H9 (cell line): Measurements from ENCODE around the gene GSAP. TPM values are rescaled to one million over a fixed set of nuclear protein-coding genes. Genes with fewer than 3 reads are reported as not detected.

Experiments
- DNase-seq: peaks from one replicate; pipeline ENCODE4 v3.0.0-alpha.2; 2017
- H2AFZ ChIP-seq: one replicate; pipeline ENCODE4 v1.6.1; 2013; ENCODE audit warnings: mild to moderate bottlenecking, low read length, control low read depth, moderate library complexity
- H2AK5ac ChIP-seq: 2 replicates; pipeline ENCODE4 v1.6.1; 2013; ENCODE audit warnings: low read length, control low read depth, mixed read lengths; ENCODE audit not compliant: insufficient read length
- H2BK120ac ChIP-seq: one replicate; pipeline ENCODE4 v1.6.1; 2013; ENCODE audit warnings: low read depth, mild to moderate bottlenecking, low read length, control low read depth, inconsistent platforms; ENCODE audit not compliant: poor library complexity, severe bottlenecking
- H2BK12ac ChIP-seq: 2 replicates; pipeline ENCODE4 v1.6.1; 2013; ENCODE audit warnings: low read length, control low read depth, mixed read lengths, low read depth; ENCODE audit not compliant: insufficient read length
- H2BK15ac ChIP-seq: 2 replicates; pipeline ENCODE4 v1.6.1; 2013; ENCODE audit warnings: low read depth, low read length, control low read depth
- H2BK20ac ChIP-seq: one replicate; pipeline ENCODE4 v1.6.1; 2013; ENCODE audit warnings: low read depth, mild to moderate bottlenecking, low read length, control low read depth, inconsistent platforms; ENCODE audit not compliant: poor library complexity, severe bottlenecking
- H2BK5ac ChIP-seq: 2 replicates; pipeline ENCODE4 v1.6.1; 2013; ENCODE audit warnings: low read length, control low read depth, mixed read lengths; ENCODE audit not compliant: insufficient read length
- H3K14ac ChIP-seq: 2 replicates; pipeline ENCODE4 v1.6.1; 2013; ENCODE audit warnings: low read length, control low read depth; ENCODE audit not compliant: insufficient read depth
- H3K18ac ChIP-seq: 2 replicates; pipeline ENCODE4 v1.6.1; 2013; ENCODE audit warnings: low read depth, mild to moderate bottlenecking, mixed read lengths, low read length, control low read depth; ENCODE audit not compliant: insufficient read length
- H3K23ac ChIP-seq: 2 replicates; pipeline ENCODE4 v1.6.1; 2013; ENCODE audit warnings: low read length, control low read depth, mixed read lengths, low read depth; ENCODE audit not compliant: insufficient read length
- H3K23me2 ChIP-seq: 2 replicates; pipeline ENCODE4 v1.6.1; 2013; ENCODE audit warnings: low read depth, mild to moderate bottlenecking, mixed read lengths, low read length, control low read depth; ENCODE audit not compliant: insufficient read length, poor library complexity, severe bottlenecking
- H3K27ac ChIP-seq: 2 replicates; pipeline ENCODE4 v1.5.1; 2013; ENCODE audit warnings: low read length, control low read depth, mixed read lengths, low read depth; ENCODE audit not compliant: insufficient read length
- H3K27me3 ChIP-seq: 2 replicates; pipeline ENCODE4 v1.6.1; 2013; ENCODE audit warnings: low read length, control low read depth, inconsistent platforms; ENCODE audit not compliant: insufficient read depth
- H3K4ac ChIP-seq: 2 replicates; pipeline ENCODE4 v1.6.1; 2013; ENCODE audit warnings: low read depth, mild to moderate bottlenecking, control low read depth, inconsistent platforms, low read length, moderate library complexity
- H3K4me1 ChIP-seq: 2 replicates; pipeline ENCODE4 v1.6.1; 2013; ENCODE audit warnings: low read length, control low read depth, inconsistent platforms; ENCODE audit not compliant: insufficient read depth
- H3K4me2 ChIP-seq: 2 replicates; pipeline ENCODE4 v1.6.1; 2013; ENCODE audit warnings: low read length, control low read depth, mixed read lengths; ENCODE audit not compliant: insufficient read length, insufficient read depth
- H3K56ac ChIP-seq: 2 replicates; pipeline ENCODE4 v1.6.1; 2013; ENCODE audit warnings: low read depth, mild to moderate bottlenecking, mixed read lengths, low read length, control low read depth; ENCODE audit not compliant: insufficient read length
- H3K79me1 ChIP-seq: 2 replicates; pipeline ENCODE4 v1.6.1; 2013; ENCODE audit warnings: low read depth, mild to moderate bottlenecking, moderate library complexity, low read length, control low read depth, inconsistent platforms; ENCODE audit not compliant: insufficient read depth, poor library complexity, severe bottlenecking
- H3K79me2 ChIP-seq: 2 replicates; pipeline ENCODE4 v1.6.1; 2013; ENCODE audit warnings: low read length, control low read depth, inconsistent platforms; ENCODE audit not compliant: insufficient read depth
- H3K9ac ChIP-seq: 2 replicates; pipeline ENCODE4 v1.6.1; 2013; ENCODE audit warnings: low read length, control low read depth, mixed read lengths; ENCODE audit not compliant: insufficient read length; ENCODE audit errors: extremely low read depth
- H3K9me3 ChIP-seq: one replicate; pipeline ENCODE4 v1.6.1; 2013; ENCODE audit warnings: low read depth, low read length, inconsistent platforms; ENCODE audit not compliant: control insufficient read depth
- H3T11ph ChIP-seq: one replicate; pipeline ENCODE4 v1.6.1; 2013; ENCODE audit warnings: mild to moderate bottlenecking, low read length, control low read depth, inconsistent platforms
- H4K20me1 ChIP-seq: one replicate; pipeline ENCODE4 v1.6.1; 2013; ENCODE audit not compliant: control insufficient read depth, insufficient read length, insufficient read depth
- H4K5ac ChIP-seq: 2 replicates; pipeline ENCODE4 v1.6.1; 2013; ENCODE audit warnings: low read depth, mild to moderate bottlenecking, mixed read lengths, low read length, control low read depth; ENCODE audit not compliant: insufficient read length
- H4K8ac ChIP-seq: replicated peaks from 2 replicates; pipeline ENCODE4 v1.6.1; 2013; ENCODE audit warnings: low read length, control low read depth, mixed read lengths, low read depth; ENCODE audit not compliant: insufficient read length
- H4K91ac ChIP-seq: 2 replicates; pipeline ENCODE4 v1.6.1; 2013; ENCODE audit warnings: low read depth, mild to moderate bottlenecking, moderate library complexity, mixed read lengths, low read length, control low read depth; ENCODE audit not compliant: insufficient read length
- H3K27ac Mint-ChIP-seq, 3 experiments: 2 replicates in 2 of 3; 3 replicates in 1 of 3; pipeline ENCODE4 v1.8.0; 2020 to 2021; ENCODE audit warnings: mixed read lengths in 3 of 3, mild to moderate bottlenecking in 1 of 3, moderate library complexity in 1 of 3
- H3K27me3 Mint-ChIP-seq: 2 replicates; pipeline ENCODE4 v1.8.0; 2021; ENCODE audit warnings: low read depth, mild to moderate bottlenecking, moderate library complexity, mixed read lengths
- H3K36me3 Mint-ChIP-seq, 3 experiments: 2 replicates in 2 of 3; 3 replicates in 1 of 3; pipeline ENCODE4 v1.8.0; 2020 to 2021; ENCODE audit warnings: low read depth in 3 of 3, mixed read lengths in 3 of 3; ENCODE audit not compliant: insufficient read depth in 1 of 3
- H3K4me1 Mint-ChIP-seq, 2 experiments: 2 replicates each; pipeline ENCODE4 v1.8.0; 2020; ENCODE audit warnings: mixed read lengths in 2 of 2
- H3K4me3 Mint-ChIP-seq, 2 experiments: 2 replicates in 1 of 2; 3 replicates in 1 of 2; pipeline ENCODE4 v1.8.0; 2020 to 2021; ENCODE audit warnings: mild to moderate bottlenecking in 2 of 2, mixed read lengths in 2 of 2, moderate library complexity in 1 of 2
- H3K9me3 Mint-ChIP-seq, 2 experiments: 2 replicates in 1 of 2; 3 replicates in 1 of 2; pipeline ENCODE4 v1.8.0; 2020; ENCODE audit warnings: mild to moderate bottlenecking in 2 of 2, mixed read lengths in 2 of 2, moderate library complexity in 1 of 2
- WGBS: extraction: QIAGEN DNeasy Blood & Tissue Kit; methylation state at CpG from one replicate; pipeline ENCODE4 v1.1.7; 2013; ENCODE audit warnings: missing lambda C conversion rate, low lambda C conversion rate, mixed read lengths; ENCODE audit not compliant: insufficient read length; ENCODE audit errors: extremely low coverage; 5-methylcytosine and 5-hydroxymethylcytosine counted together
- total RNA-seq: library from RNA; stranded (reverse); gene quantifications from 2 replicates; pipeline ENCODE4 v1.2.1, GENCODE V29; 2021
- TF ChIP-seq, protein P1 (sequence below): fragments of 200-600 bp; sonication (generic); conservative IDR thresholded peaks from 3 replicates; pipeline ENCODE4 v1.8.0; 2021; ENCODE audit warnings: antibody characterized with exemption, mild to moderate bottlenecking

Gene GSAP
- total RNA-seq, 1 experiment from 2014 or later: 1.9 TPM

DNA sequence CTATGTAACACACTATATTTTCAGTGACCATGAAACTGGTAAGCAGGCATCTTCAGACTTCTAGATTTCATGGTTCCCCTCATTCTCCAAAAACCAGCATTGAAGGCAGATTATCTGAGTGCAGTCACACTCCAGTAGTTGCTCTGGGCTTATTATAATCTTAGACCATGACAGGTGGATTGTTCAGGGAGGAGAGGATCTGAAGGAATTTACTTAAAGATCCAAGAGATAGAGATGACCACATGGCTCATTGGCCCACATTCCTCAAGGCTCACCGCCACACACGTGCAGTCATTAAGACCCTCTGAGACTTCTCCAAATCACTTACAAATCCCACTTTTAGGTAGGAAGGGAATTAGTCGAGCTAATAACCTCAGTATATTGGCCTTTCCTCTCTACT, 55.2 kb downstream of the GSAP start:
- Histone ChIP-seq H4K5ac (no peak overlapping the region), H3K27ac (no peak overlapping the region), H3K18ac (no peak overlapping the region), H2BK120ac (no peak overlapping the region), H3K27me3 (no peaks in the 10 kb centered on the region), H3K56ac (no peak overlapping the region), H2BK5ac (no peak overlapping the region), H3K23me2 (no peaks in the 10 kb centered on the region), H3K9me3 (no peaks in the 10 kb centered on the region), H2BK12ac (no peak overlapping the region), H3K4me2 (no peak overlapping the region), H3K9ac (no peak overlapping the region), H3K4me1 (no peaks in the 10 kb centered on the region), H2AK5ac (no peak overlapping the region), H3K23ac (no peak overlapping the region), H2BK15ac (no peak overlapping the region), H4K20me1 (no peaks in the 10 kb centered on the region), H2AFZ (no peak overlapping the region), H3K14ac (no peak overlapping the region), H3T11ph (no peak overlapping the region), H4K8ac (no peak overlapping the region), H3K79me2 (no peaks in the 10 kb centered on the region), H3K79me1 (no peaks in the 10 kb centered on the region), H2BK20ac (no peak overlapping the region), H4K91ac (no peak overlapping the region), H3K4ac (no peak overlapping the region)
- Mint-ChIP-seq H3K4me3 (no peak overlapping the region), H3K36me3 (no peaks in the 10 kb centered on the region), H3K4me1 (no peaks in the 10 kb centered on the region), H3K27ac (no peak overlapping the region), H3K27me3 (no peaks in the 10 kb centered on the region; the same call in 1 of the 2 replicates), H3K9me3 (no peaks in the 10 kb centered on the region)
- TF ChIP-seq, protein P1, sequence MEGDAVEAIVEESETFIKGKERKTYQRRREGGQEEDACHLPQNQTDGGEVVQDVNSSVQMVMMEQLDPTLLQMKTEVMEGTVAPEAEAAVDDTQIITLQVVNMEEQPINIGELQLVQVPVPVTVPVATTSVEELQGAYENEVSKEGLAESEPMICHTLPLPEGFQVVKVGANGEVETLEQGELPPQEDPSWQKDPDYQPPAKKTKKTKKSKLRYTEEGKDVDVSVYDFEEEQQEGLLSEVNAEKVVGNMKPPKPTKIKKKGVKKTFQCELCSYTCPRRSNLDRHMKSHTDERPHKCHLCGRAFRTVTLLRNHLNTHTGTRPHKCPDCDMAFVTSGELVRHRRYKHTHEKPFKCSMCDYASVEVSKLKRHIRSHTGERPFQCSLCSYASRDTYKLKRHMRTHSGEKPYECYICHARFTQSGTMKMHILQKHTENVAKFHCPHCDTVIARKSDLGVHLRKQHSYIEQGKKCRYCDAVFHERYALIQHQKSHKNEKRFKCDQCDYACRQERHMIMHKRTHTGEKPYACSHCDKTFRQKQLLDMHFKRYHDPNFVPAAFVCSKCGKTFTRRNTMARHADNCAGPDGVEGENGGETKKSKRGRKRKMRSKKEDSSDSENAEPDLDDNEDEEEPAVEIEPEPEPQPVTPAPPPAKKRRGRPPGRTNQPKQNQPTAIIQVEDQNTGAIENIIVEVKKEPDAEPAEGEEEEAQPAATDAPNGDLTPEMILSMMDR: no peak
- DNase-seq: no peak
- no CpG with 5 or more reads among the region's 3 CpGs for WGBS
